Measurements from ENCODE around the gene TBCE.

GRCh38 chr1:235424092-235424491 lies 56.9 kb downstream of the TBCE start:
- no peak for TF ChIP-seq CTCF (conservative IDR thresholded peaks at IDR 0.05 in 1 of 2, IDR thresholded peaks at IDR 0.05 in 1 of 2; ENCODE audit: extremely low read depth in 1 of 2, insufficient read depth in 1 of 2, low read depth in 1 of 2, low read length in 2 of 2)
- TF ChIP-seq EZH2 (IDR thresholded peaks at IDR 0.05; ENCODE audit: borderline replicate concordance, low read length) = no peak
